ENCODE results near the gene ZNF236. TPM values are rescaled to one million over a fixed set of nuclear protein-coding genes. Genes with fewer than 3 reads are reported as not detected.
A peak's percentile ranks its signal among the peaks of the same experiment; 100 is the strongest.

ZNF236 gene
- total and polyA plus RNA-seq, 10 of the 15 experiments (the other 5 are each of a cell fraction or from before 2014, with no cell fraction given), result 1.0 to 14.4 (median 5.9) TPM

GRCh38 chr18:76932026-76932819 lies 109.9 kb downstream of the ZNF236 start:
- peaks cover 25% of the 10 kb centered on the region for H3K4me1 ChIP-seq (ENCODE audit: control insufficient read depth, insufficient read depth, low read length)
- no peaks in the 10 kb centered on the region for H3K27me3 ChIP-seq (replicated peaks in 1 of 2; ENCODE audit: control insufficient read depth in 2 of 2, insufficient read depth in 2 of 2, low read length in 1 of 2)
- H4K20me1 ChIP-seq (ENCODE audit: control insufficient read depth, insufficient read depth), result no peaks in the 10 kb centered on the region
- no peak overlapping the region for H3K27ac ChIP-seq (ENCODE audit: control insufficient read depth, insufficient read depth)
- no peaks in the 10 kb centered on the region for H3K79me2 ChIP-seq (ENCODE audit: control insufficient read depth, insufficient read depth, low read length)
- BruUV-seq (replicated peaks), result no TSS peak
- DNase-seq (ENCODE audit: low read depth, low spot score), result no peak
- no peak for FAIRE-seq
- H3K4me3 ChIP-seq, result no peak overlapping the region
- no peak overlapping the region for H3K9ac ChIP-seq (ENCODE audit: control insufficient read depth, insufficient read depth, low read length)
- in situ Hi-C loops (cut with MboI) (no loop called here), intact Hi-C loops (cut with micrococcal nuclease; ENCODE audit: unreplicated experiment) (no loop called here)
- ChIA-PET RAD21 (ENCODE audit: unreplicated experiment) (no interaction called here), SMC1A (ENCODE audit: uncharacterized antibody, unreplicated experiment) (interaction anchor here (0.9 to 2.9 kb wide), 6 partner anchors 9 to 68 kb away, joined by 3 to 14 read pairs (median 4); no protein-coding TSS in a partner anchor), POLR2A (interaction anchor here (0.9 kb wide), 1 partner anchor 32 kb away, joined by 4 read pairs; no protein-coding TSS in a partner anchor), CTCF (interaction anchor here (1.0 to 9.3 kb wide), 6 partner anchors 9 to 129 kb away, joined by 3 to 62 read pairs (median 6); no protein-coding TSS in a partner anchor)
- no peak overlapping the region for H2AFZ ChIP-seq (ENCODE audit: control insufficient read depth, low read depth, low read length)
- ATAC-seq, result no peak
- H3K9me3 ChIP-seq (replicated peaks; ENCODE audit: control insufficient read depth, insufficient read depth, low read length), result no peaks in the 10 kb centered on the region
- peaks cover 7 to 18% of the 10 kb centered on the region in 2 experiments for H3K36me3 ChIP-seq (ENCODE audit: control insufficient read depth in 2 of 2, insufficient read depth in 2 of 2, low read length in 1 of 2)
- no peak overlapping the region for H3K4me2 ChIP-seq (ENCODE audit: control insufficient read depth, insufficient read depth)
- 28% methylated on average over 11 of the region's 11 CpGs for WGBS (ENCODE audit: insufficient coverage, insufficient replicate concordance, low lambda C conversion rate, missing lambda C conversion rate)
- peak; percentile 7; the same call in 1 of the 2 replicates for TF ChIP-seq RUNX3 (IDR thresholded peaks at IDR 0.05; ENCODE audit: low read length)
- TF ChIP-seq MEF2B (IDR thresholded peaks at IDR 0.05; ENCODE audit: partially characterized antibody, poor library complexity, severe bottlenecking), result no peak
- TF ChIP-seq ZNF622 (IDR thresholded peaks at IDR 0.05), result no peak
- TF ChIP-seq RAD21 (IDR thresholded peaks at IDR 0.05; ENCODE audit: insufficient read depth, low read depth, low read length), result no peak
- TF ChIP-seq, protein P1, sequence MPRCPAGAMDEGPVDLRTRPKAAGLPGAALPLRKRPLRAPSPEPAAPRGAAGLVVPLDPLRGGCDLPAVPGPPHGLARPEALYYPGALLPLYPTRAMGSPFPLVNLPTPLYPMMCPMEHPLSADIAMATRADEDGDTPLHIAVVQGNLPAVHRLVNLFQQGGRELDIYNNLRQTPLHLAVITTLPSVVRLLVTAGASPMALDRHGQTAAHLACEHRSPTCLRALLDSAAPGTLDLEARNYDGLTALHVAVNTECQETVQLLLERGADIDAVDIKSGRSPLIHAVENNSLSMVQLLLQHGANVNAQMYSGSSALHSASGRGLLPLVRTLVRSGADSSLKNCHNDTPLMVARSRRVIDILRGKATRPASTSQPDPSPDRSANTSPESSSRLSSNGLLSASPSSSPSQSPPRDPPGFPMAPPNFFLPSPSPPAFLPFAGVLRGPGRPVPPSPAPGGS (IDR thresholded peaks at IDR 0.05; ENCODE audit: borderline replicate concordance, insufficient read depth, low read depth, low read length, poor library complexity, severe bottlenecking), result peak; percentile 29
